ENCODE results near the gene AQP2.

The AQP2 gene

GRCh38 chr12:49920241-49920914 lies 30.2 kb upstream of the AQP2 start:
- DNase-seq (ENCODE audit: low spot score) = no peak

GRCh38 chr12:49920915-49921286 lies 29.6 kb upstream of the AQP2 start:
- DNase-seq (ENCODE audit: low spot score) = no peak

GRCh38 chr12:49921299-49921698 lies 29.2 kb upstream of the AQP2 start:
- no peak for DNase-seq (ENCODE audit: low spot score)

GRCh38 chr12:49921936-49922335 lies 28.6 kb upstream of the AQP2 start:
- no peak for DNase-seq (ENCODE audit: low spot score)

DNA sequence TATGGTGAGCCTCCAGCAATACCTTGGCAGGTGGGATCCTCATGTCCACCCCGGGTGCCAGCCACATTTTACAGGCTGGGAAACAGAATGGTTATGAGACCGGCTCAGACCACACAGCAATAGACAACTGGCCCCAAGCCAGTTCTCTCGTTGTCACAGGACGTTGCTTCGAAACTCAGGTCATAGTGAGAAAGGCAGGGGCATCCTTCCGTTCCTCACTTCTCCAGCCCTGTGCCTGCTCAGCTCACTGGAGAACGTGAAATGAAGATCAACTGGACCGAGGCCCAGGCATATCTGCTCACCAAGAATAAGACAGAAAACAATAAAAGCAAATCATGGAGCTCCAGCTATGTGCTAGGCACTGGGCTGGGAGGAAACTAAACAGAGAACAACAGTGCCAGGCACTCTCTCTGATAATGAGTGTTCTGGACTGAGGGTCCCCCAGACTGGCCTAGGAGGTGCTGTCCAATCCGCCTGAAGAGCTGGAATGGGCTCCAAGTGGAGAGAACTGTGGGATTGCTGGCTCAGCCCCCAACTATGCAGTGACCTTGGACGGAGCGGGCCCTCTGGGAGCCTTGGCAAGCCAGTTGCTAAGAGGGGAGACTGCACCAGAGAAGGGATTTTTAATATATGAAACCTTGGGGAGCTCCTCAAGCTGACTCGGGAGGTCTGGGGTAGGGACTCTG lies 28.0 kb upstream of the AQP2 start:
- DNase-seq (ENCODE audit: low spot score) = no peak

DNA sequence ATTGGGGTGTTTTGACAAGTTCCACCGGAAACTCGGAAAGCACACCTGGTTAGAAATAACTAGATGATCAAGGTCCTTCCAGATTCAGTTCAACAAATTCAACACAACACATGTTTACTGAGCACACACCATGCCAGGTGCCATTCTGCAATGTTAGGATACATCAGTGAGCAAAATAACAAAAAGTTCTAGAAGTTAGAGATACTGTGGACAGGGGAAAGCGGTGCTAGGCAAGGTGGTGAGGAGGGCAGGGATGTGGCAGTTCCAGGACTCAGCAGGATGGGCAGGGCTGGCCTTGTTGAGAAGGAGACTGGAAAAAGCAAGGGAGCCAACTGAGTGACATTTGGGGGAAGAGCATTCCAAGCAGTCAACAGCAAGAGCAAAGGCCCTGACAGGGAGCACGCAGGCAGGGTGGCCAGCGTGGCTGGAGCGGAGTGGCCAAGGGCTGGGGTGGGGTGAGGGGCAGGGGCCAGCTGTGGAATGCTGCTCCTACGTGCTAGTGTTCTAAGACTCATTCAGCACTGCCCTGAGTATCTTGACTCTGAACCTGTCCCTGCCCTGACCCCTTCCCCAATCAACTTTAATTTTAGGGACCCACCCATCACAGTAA lies 27.4 kb upstream of the AQP2 start:
- DNase-seq (ENCODE audit: low spot score) = no peak

DNA sequence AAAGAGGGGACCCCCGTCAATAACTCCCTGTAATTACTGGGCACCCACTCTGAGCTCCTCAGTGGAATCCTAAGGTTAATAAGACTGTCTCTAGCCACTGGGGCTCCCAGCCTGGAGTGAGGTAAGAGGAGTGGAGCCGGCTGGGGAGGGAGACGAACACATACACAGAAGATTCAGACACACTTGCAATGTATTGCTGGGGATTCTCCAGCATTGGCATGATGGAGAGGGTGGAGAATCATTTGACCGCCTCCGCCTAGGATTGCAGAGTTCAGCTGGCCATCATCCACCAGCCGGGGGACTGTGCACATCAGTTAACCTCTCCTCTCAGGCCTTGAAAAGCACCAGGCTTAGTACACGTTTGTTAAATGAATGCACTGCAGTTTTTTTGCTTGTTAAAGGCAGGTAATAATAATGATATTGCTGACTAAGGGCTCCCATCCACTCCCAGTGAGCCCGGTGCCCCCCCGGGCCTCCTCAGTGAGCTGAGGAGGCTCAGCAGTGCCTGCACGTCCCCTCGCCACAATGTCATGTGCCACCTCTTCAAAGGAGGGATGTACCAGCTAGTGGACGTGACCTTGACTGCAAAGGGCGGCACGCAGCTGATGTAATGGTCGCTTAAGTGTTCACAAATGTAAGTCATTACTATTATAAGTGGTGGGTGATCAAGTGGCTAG lies 26.5 kb upstream of the AQP2 start:
- no peak for DNase-seq (ENCODE audit: low spot score)

- DNase-seq (ENCODE audit: low spot score) = no peak
These were observed 25.8 kb upstream of the AQP2 start for GRCh38 chr12:49924628-49925246.

DNA sequence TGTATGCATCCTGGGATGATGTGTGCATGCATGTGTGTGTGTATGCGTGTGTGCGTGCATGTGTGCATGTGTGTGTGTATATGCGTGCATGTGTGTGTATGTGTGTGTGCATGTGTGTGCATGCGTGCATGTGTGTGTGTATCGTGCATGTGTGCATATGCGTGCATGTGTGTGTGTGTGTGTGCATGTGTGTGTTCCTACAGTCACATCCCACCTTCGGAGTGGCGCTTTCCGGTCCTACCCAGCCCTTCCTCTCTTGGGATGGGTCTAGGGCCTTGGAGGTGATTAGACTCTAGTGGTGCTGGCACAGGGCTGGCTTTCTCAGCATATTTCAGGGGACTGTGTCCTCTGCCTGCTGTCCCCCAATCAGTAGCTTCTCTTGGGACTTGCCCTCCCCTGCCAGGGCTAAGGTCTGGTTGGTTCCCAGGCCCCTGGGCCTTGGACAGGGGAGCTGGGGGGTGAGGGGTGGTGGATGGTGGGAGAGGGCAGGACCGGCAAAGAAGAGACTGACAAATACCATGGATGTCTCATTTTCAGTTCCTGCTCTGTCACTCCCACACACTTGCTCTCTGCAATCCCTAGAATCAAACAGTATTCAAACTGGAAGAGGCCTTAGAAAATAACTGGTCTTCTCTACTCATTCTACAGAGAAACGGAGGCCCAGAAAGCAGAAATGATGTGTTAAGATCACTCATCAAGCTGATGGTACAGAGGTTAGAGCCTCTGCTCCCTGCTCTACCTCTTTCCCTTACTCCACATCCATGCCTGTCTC lies 24.9 kb upstream of the AQP2 start:
- DNase-seq (ENCODE audit: low spot score) = no peak

DNA sequence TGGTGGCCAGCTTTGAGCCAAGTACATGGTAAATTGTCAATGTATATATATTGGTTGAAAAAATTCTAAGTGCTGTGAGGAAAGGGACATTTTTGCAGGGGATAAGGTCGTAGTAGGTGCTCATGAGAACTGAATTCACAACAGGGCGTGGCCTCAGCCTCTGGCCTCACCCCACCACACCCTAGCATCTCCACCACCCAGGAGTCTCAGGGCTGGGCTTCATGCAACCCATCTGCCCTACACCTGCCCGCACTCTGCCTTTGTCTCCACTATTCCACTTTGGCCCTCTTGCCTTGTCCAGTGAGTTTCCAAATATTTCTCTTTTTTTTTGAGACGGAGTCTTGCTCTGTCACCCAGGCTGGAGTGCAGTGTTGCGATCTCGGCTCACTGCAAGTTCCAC lies 22.1 kb upstream of the AQP2 start:
- DNase-seq (ENCODE audit: low spot score) = no peak

DNA sequence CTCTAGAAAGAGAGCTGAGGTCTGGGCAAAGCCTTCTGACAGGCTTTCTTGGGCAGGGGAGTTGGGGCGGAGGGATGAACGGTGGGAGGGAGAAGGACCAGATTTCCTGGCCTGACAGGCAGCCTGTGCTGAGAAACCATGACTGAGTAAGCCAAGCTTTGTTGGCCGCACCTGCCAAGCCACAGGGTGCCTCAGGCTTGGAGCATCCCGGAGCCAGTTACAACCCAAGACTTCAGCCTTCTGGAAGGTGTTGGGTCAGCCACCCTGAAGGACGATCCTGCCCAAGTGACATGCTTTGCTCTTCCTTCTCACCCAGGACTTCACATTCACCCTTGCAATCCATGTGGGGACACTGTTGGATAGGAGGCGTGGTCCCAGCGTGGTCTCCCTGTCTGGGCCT lies 21.0 kb upstream of the AQP2 start:
- no peak for DNase-seq (ENCODE audit: low spot score)

DNA sequence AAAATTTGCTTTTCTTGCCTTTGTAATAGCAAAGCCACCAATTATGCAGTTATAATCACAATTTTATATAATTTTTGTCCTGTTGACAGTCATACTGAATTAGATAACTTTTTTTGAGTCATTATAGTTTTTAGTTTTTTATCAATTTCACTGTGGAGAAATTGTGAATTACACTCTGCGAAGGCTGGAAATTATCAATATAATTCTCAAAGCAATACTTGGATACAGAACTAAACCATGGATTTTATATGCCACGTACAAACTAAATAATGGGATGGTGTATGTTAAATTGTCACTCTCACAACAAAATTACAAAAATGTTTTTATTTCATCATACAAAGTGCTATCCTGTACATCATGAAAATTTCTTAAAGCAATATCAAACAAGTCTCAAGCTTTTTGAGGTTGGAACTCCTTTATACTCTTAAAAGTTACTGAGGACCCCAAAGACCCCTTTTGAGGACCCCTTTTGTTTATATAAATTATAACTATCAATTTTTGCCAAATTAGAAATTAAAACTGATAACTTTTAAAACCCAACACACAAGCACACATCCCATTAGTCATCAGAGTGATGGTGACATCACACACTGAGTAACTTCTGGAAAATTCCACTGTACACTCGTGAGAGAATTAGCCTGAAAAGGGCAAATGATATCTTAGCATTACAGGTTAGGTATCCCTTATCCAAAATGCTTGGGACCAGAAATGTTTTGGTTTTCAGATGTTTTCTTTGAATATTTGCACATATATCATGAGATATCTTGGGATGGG lies 19.8 kb upstream of the AQP2 start:
- no peak for DNase-seq (ENCODE audit: low spot score)

- DNase-seq (ENCODE audit: low spot score) = no peak
These were observed 18.5 kb upstream of the AQP2 start for GRCh38 chr12:49932023-49932422.

- DNase-seq (ENCODE audit: low spot score) = no peak
These were observed 17.9 kb upstream of the AQP2 start for GRCh38 chr12:49932533-49933130.

DNA sequence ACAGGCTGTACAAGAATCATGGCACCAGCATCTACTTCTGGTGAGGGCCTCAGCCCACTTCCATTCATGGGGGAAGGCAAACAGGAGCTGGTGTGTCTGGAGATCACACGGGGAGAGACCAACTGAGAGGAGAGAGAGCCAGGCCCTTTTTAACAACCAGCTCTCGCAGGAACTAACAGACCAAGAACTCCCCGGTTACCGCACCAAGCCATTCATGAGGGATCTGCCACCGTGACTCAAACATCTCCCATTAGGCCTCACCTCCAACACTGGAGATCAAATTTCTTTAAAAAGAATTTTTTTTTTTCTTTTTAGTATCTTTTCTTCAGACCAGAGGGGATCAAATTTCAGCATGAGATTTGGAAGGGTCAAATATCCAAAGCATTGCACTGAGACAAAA lies 16.7 kb upstream of the AQP2 start:
- DNase-seq (ENCODE audit: low spot score) = no peak

DNA sequence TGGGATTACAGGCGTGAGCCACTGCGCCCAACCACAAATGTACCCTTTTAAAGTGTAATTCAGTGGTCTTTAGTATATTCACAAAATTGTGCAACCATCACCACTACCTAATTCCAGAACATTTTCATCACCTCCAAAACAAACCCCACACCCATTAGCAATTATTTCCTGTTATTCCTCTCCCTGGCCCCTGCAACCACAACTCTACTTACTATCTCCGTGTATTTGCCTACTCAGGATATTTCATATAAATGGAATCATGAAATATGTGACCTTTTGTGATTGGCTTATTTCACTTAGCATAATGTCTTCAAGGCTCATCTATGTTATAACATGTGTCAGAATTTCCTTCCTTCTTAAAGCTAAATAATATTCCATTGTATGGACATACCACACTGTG lies 16.0 kb upstream of the AQP2 start:
- no peak for DNase-seq (ENCODE audit: low spot score)

DNA sequence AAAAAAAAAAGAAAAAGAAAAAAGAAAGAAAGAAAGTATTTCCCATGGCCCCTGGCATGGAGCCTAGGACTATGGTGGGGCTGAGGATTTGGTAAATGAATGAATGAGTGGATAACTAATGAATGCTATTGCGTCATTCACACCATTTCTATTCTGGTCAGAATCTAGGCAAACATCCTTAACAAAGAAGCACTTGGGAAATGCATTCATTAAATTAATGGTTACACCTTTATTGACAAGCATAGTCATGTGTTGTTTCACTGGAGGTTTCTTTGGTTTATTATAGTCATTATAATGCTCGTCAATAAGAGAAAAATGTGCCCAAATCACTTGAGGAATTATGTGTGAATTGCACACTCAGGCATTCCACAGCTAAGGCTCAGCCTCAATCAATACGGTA lies 13.6 kb upstream of the AQP2 start:
- DNase-seq (ENCODE audit: low spot score) = no peak

- DNase-seq (ENCODE audit: low spot score) = no peak
These were observed 12.8 kb upstream of the AQP2 start for GRCh38 chr12:49937639-49938300.

GRCh38 chr12:49939307-49939706 lies 11.2 kb upstream of the AQP2 start:
- no peak for DNase-seq (ENCODE audit: low spot score)

GRCh38 chr12:49939707-49940106 lies 10.8 kb upstream of the AQP2 start:
- DNase-seq (ENCODE audit: low spot score) = no peak

Measured in pons (tissue), 1 donor.